HG03521 (cell line): ENCODE data around the gene MAP3K15.
"Not testable (repeated sequence)": the region's sequence is repeated elsewhere in the genome, so short reads cannot be mapped to it uniquely, and the experiment has no call there.

Experiments used
- ATAC-seq: cut with Tn5 transposase; IDR thresholded peaks from one replicate; pipeline ENCODE4 v1.9.1; 2021; ENCODE audit warnings: mild to moderate bottlenecking, moderate library complexity; ENCODE audit not compliant: unreplicated experiment

MAP3K15 gene

GRCh38 chrX:19422661-19423060, 92.6 kb downstream of the MAP3K15 start:
- ATAC-seq: not testable (repeated sequence)

GRCh38 chrX:19410259-19410658, 105.0 kb downstream of the MAP3K15 start:
- ATAC-seq: no peak

GRCh38 chrX:19403696-19404095, 111.6 kb downstream of the MAP3K15 start:
- ATAC-seq: no peak

- no peak for ATAC-seq
These were observed 122.6 kb downstream of the MAP3K15 start for GRCh38 chrX:19392703-19393102.

- no peak for ATAC-seq
These were observed 123.2 kb downstream of the MAP3K15 start for GRCh38 chrX:19392078-19392477.

GRCh38 chrX:19389227-19389845, 126.0 kb downstream of the MAP3K15 start:
- ATAC-seq: no peak

- no peak for ATAC-seq
These were observed 126.6 kb downstream of the MAP3K15 start for GRCh38 chrX:19388741-19389140.

- ATAC-seq: no peak
These were observed 127.1 kb downstream of the MAP3K15 start for GRCh38 chrX:19388064-19388679.

- ATAC-seq: no peak
These were observed 128.6 kb downstream of the MAP3K15 start for GRCh38 chrX:19386679-19387078.

- no peak for ATAC-seq
These were observed 132.7 kb downstream of the MAP3K15 start for GRCh38 chrX:19382555-19383145.

GRCh38 chrX:19381326-19381725, 134.0 kb downstream of the MAP3K15 start:
- ATAC-seq: no peak

- ATAC-seq: no peak
These were observed 137.5 kb downstream of the MAP3K15 start for GRCh38 chrX:19377799-19378198.

- ATAC-seq: no peak
These were observed 139.8 kb downstream of the MAP3K15 start for GRCh38 chrX:19375546-19375945.

GRCh38 chrX:19373351-19373891, 141.9 kb downstream of the MAP3K15 start:
- no peak for ATAC-seq

- ATAC-seq: peak; percentile 23
These were observed 142.6 kb downstream of the MAP3K15 start for GRCh38 chrX:19372547-19373331.

- ATAC-seq: peak; percentile 65
These were observed 143.2 kb downstream of the MAP3K15 start for GRCh38 chrX:19372170-19372546.

GRCh38 chrX:19370061-19370460, 145.2 kb downstream of the MAP3K15 start:
- ATAC-seq: no peak

GRCh38 chrX:19368576-19368975, 146.7 kb downstream of the MAP3K15 start:
- no peak for ATAC-seq

- no peak for ATAC-seq
These were observed 153.6 kb downstream of the MAP3K15 start for GRCh38 chrX:19361701-19362100.

GRCh38 chrX:19360903-19361302, 154.4 kb downstream of the MAP3K15 start:
- ATAC-seq: no peak

- ATAC-seq: no peak
These were observed 156.8 kb downstream of the MAP3K15 start for GRCh38 chrX:19358521-19358920.
